H1 (cell line): ENCODE results near the gene SURF2. TPM values are rescaled to one million over a fixed set of nuclear protein-coding genes. Genes with fewer than 3 reads are reported as not detected.
"Not testable (repeated sequence)": the region's sequence is repeated elsewhere in the genome, so short reads cannot be mapped to it uniquely, and the experiment has no call there.

Experiments
- CTCF ChIA-PET: fragments of 300-600 bp; sonication (Branson Sonifier 250); formaldehyde crosslinking; loops from one replicate; lab custom pipeline; 2021; ENCODE audit not compliant: partially characterized antibody; lab: Charles Lee
- POLR2A ChIA-PET: fragments of 300-600 bp; sonication (Branson Sonifier 250); formaldehyde crosslinking; loops from one replicate; lab custom pipeline; 2021; ENCODE audit warnings: inconsistent platforms; ENCODE audit not compliant: partially characterized antibody; lab: Charles Lee
- DNase-seq, 2 experiments: peaks; one replicate each; pipeline versions ENCODE4 v3.0.0 to v3.0.0-alpha.2; 2010 to 2022; ENCODE audit warnings: low spot score in 2 of 2, low read depth in 1 of 2, mixed read lengths in 1 of 2
- FAIRE-seq: peaks from 2 replicates; lab custom pipeline; 2011; peaks lifted over from hg19 to GRCh38; lab: Jason Lieb, UNC
- H2AFZ ChIP-seq: 2 replicates; pipeline ENCODE4 v1.8.1; 2012; ENCODE audit warnings: low read length, inconsistent platforms
- H2AK5ac ChIP-seq: 2 replicates; pipeline ENCODE4 v1.6.1; 2013; ENCODE audit warnings: low read depth, low read length
- H2BK120ac ChIP-seq: replicated peaks from 2 replicates; pipeline ENCODE3; 2013; ENCODE audit warnings: low read depth, low read length, inconsistent platforms
- H2BK12ac ChIP-seq: 2 replicates; pipeline ENCODE4 v1.6.1; 2013; ENCODE audit warnings: low read depth, low read length
- H2BK15ac ChIP-seq: 2 replicates; pipeline ENCODE4 v1.6.1; 2013; ENCODE audit warnings: low read length
- H2BK20ac ChIP-seq: 2 replicates; pipeline ENCODE4 v1.6.1; 2013; ENCODE audit warnings: low read length
- H2BK5ac ChIP-seq: 2 replicates; pipeline ENCODE4 v1.6.1; 2013; ENCODE audit warnings: low read depth, low read length
- H3K14ac ChIP-seq: 2 replicates; pipeline ENCODE4 v1.6.1; 2013; ENCODE audit warnings: inconsistent platforms; ENCODE audit not compliant: insufficient read length
- H3K18ac ChIP-seq: 2 replicates; pipeline ENCODE4 v1.6.1; 2013; ENCODE audit warnings: low read length; ENCODE audit errors: extremely low read depth
- H3K23ac ChIP-seq: 2 replicates; pipeline ENCODE4 v1.6.1; 2013; ENCODE audit warnings: inconsistent platforms; ENCODE audit not compliant: insufficient read length
- H3K23me2 ChIP-seq: 2 replicates; pipeline ENCODE4 v1.6.1; 2013; ENCODE audit warnings: low read depth, low read length
- H3K27ac ChIP-seq: 2 replicates; pipeline ENCODE4 v1.6.1; 2011; ENCODE audit warnings: low read depth, low read length, inconsistent platforms
- H3K27me3 ChIP-seq, 4 experiments: replicated peaks in 1 of 4; 1 replicate in 1 of 4; 2 replicates in 3 of 4; pipeline versions ENCODE4 v1.6.1 to v1.8.1; 2011 to 2013; ENCODE audit warnings: low read length in 3 of 4, mild to moderate bottlenecking in 3 of 4, inconsistent platforms in 2 of 4, mixed read lengths in 2 of 4, moderate library complexity in 1 of 4; ENCODE audit not compliant: control insufficient read depth in 3 of 4, insufficient read depth in 3 of 4; ENCODE audit errors: extremely low read depth in 1 of 4
- H3K36me3 ChIP-seq, 4 experiments: 2 replicates each; pipeline versions ENCODE4 v1.6.1 to v1.8.1; 2011 to 2013; ENCODE audit warnings: mild to moderate bottlenecking in 4 of 4, low read length in 3 of 4, moderate library complexity in 2 of 4, control low read depth in 1 of 4, inconsistent platforms in 1 of 4; ENCODE audit not compliant: insufficient read depth in 4 of 4, control insufficient read depth in 2 of 4
- H3K4ac ChIP-seq: replicated peaks from 2 replicates; pipeline ENCODE3; 2013; ENCODE audit warnings: low read length, low read depth, mixed read lengths, inconsistent platforms; ENCODE audit not compliant: insufficient read length
- H3K4me1 ChIP-seq, 4 experiments: replicated peaks in 1 of 4; 1 replicate in 1 of 4; 2 replicates in 3 of 4; pipeline versions ENCODE4 v1.6.1 to v1.8.1; 2011 to 2013; ENCODE audit warnings: low read length in 3 of 4, inconsistent platforms in 2 of 4, mixed read lengths in 1 of 4; ENCODE audit not compliant: insufficient read depth in 4 of 4, control insufficient read depth in 3 of 4
- H3K4me2 ChIP-seq, 2 experiments: 2 replicates each; pipeline versions ENCODE4 v1.6.1 to v1.8.1; 2011 to 2013; ENCODE audit warnings: low read depth in 2 of 2, low read length in 2 of 2, control low read depth in 1 of 2, inconsistent platforms in 1 of 2, mild to moderate bottlenecking in 1 of 2; ENCODE audit not compliant: insufficient read depth in 1 of 2
- H3K4me3 ChIP-seq, 4 experiments: fragments of 200-600, 300-600 bp in 1 of 4; sonication (generic), shearing (Covaris generic), sonication (Bioruptor Twin) in 1 of 4; 2 replicates each; pipeline versions ENCODE4 v1.5.1 to v1.8.1; 2011 to 2016; ENCODE audit warnings: low read length in 4 of 4, low read depth in 3 of 4, control low read depth in 2 of 4, inconsistent platforms in 2 of 4, mild to moderate bottlenecking in 2 of 4, mixed read lengths in 1 of 4, moderate library complexity in 1 of 4; ENCODE audit not compliant: insufficient read depth in 2 of 4; ENCODE audit errors: extremely low read depth in 1 of 4
- H3K56ac ChIP-seq: replicated peaks from 2 replicates; pipeline ENCODE3; 2013; ENCODE audit warnings: low read depth, mild to moderate bottlenecking, mixed read lengths, low read length, inconsistent platforms; ENCODE audit not compliant: insufficient read length
- H3K79me1 ChIP-seq: 2 replicates; pipeline ENCODE4 v1.6.1; 2013; ENCODE audit warnings: low read depth, low read length, control low read depth
- H3K79me2 ChIP-seq, 2 experiments: 2 replicates each; pipeline versions ENCODE4 v1.6.1 to v1.8.1; 2012 to 2013; ENCODE audit warnings: low read length in 2 of 2, mild to moderate bottlenecking in 2 of 2, inconsistent platforms in 1 of 2; ENCODE audit not compliant: insufficient read depth in 2 of 2, control insufficient read depth in 1 of 2
- H3K9ac ChIP-seq, 4 experiments: replicated peaks in 1 of 4; 1 replicate in 1 of 4; 2 replicates in 3 of 4; pipeline versions ENCODE4 v1.6.1 to v1.8.1; 2011 to 2013; ENCODE audit warnings: low read depth in 3 of 4, low read length in 3 of 4, control low read depth in 2 of 4, mild to moderate bottlenecking in 2 of 4, moderate library complexity in 2 of 4, inconsistent platforms in 1 of 4; ENCODE audit errors: extremely low read depth in 1 of 4
- H3K9me3 ChIP-seq, 2 experiments: 2 replicates each; pipeline versions ENCODE4 v1.6.1 to v1.8.1; 2012 to 2013; ENCODE audit warnings: mild to moderate bottlenecking in 2 of 2, moderate library complexity in 2 of 2, control low read depth in 1 of 2, inconsistent platforms in 1 of 2, low read depth in 1 of 2, low read length in 1 of 2, mixed read lengths in 1 of 2; ENCODE audit not compliant: insufficient read depth in 2 of 2
- H4K20me1 ChIP-seq, 2 experiments: replicated peaks in 1 of 2; 2 replicates each; pipeline versions ENCODE3 to v1.8.1; 2011 to 2013; ENCODE audit warnings: inconsistent platforms in 2 of 2, low read length in 2 of 2, mild to moderate bottlenecking in 1 of 2; ENCODE audit not compliant: insufficient read depth in 2 of 2, control insufficient read depth in 1 of 2
- H4K5ac ChIP-seq: 2 replicates; pipeline ENCODE4 v1.6.1; 2013; ENCODE audit warnings: low read length, low read depth, mixed read lengths, inconsistent platforms; ENCODE audit not compliant: insufficient read length
- H4K8ac ChIP-seq: 2 replicates; pipeline ENCODE4 v1.8.0; 2013; ENCODE audit warnings: mild to moderate bottlenecking, moderate library complexity, low read length, inconsistent platforms; ENCODE audit not compliant: insufficient read depth; ENCODE audit errors: extremely low read depth
- H4K91ac ChIP-seq: replicated peaks from 2 replicates; pipeline ENCODE3; 2013; ENCODE audit warnings: low read length, mixed read lengths, inconsistent platforms; ENCODE audit not compliant: insufficient read length
- CREB1 ChIP-seq: IDR thresholded peaks from 2 replicates; pipeline ENCODE4 v1.6.1; 2012; ENCODE audit warnings: inconsistent platforms
- CTCF ChIP-seq, 3 experiments: IDR thresholded peaks; 1 replicate in 2 of 3; 2 replicates in 1 of 3; pipeline versions ENCODE4 v1.5.1 to v1.6.1; 2011; ENCODE audit warnings: low read length in 3 of 3, mild to moderate bottlenecking in 3 of 3, inconsistent platforms in 2 of 3, low read depth in 1 of 3, moderate library complexity in 1 of 3; ENCODE audit not compliant: insufficient read depth in 1 of 3; ENCODE audit errors: control extremely low read depth in 1 of 3
- POLR2A ChIP-seq, 2 experiments: IDR thresholded peaks; 1 replicate in 1 of 2; 2 replicates in 1 of 2; pipeline ENCODE4 v1.6.1; 2011; ENCODE audit warnings: low read depth in 2 of 2, low read length in 2 of 2, mild to moderate bottlenecking in 2 of 2; ENCODE audit errors: control extremely low read depth in 1 of 2
- RAD21 ChIP-seq, 2 experiments: IDR thresholded peaks in 1 of 2; conservative IDR thresholded peaks in 1 of 2; 2 replicates each; pipeline ENCODE4 v1.6.1; 2011; ENCODE audit warnings: low read depth in 2 of 2, low read length in 2 of 2, improper control_type of control experiment in 1 of 2, inconsistent platforms in 1 of 2, mild to moderate bottlenecking in 1 of 2, moderate library complexity in 1 of 2
- WGBS, 2 experiments: shearing (Covaris generic) in 1 of 2; methylation state at CpG; one replicate each; pipeline versions ENCODE4 v1.1.6 to v1.1.7; 2013 to 2015; ENCODE audit warnings: low lambda C conversion rate in 2 of 2, mixed read lengths in 2 of 2, inconsistent platforms in 1 of 2, low coverage in 1 of 2, missing lambda C conversion rate in 1 of 2; ENCODE audit not compliant: insufficient replicate concordance in 2 of 2, insufficient coverage in 1 of 2, insufficient read length in 1 of 2; ENCODE audit errors: extremely low coverage in 1 of 2, missing lambda C conversion rate in 1 of 2; 5-methylcytosine and 5-hydroxymethylcytosine counted together
- polyA plus RNA-seq, 7 experiments: library from polyadenylated mRNA; depleted of rRNA in 3 of 7; stranded (reverse) in 5 of 7; unstranded in 2 of 7; fragments of >200 nt in 5 of 7; fragments of 200-250 nt in 2 of 7; gene quantifications; 1 replicate in 5 of 7; 2 replicates in 1 of 7; 4 replicates in 1 of 7; pipeline versions ENCODE4 v1.2.1 to v1.2.3, GENCODE V29; 2011 to 2013; ENCODE audit warnings: missing spikeins in 2 of 7, mixed read lengths in 2 of 7
- total RNA-seq: library from RNA; stranded (reverse); fragmentation: NEBNext Ultra II Directional; extraction: Animal tissue kit (Norgen Biotek cat#: 25700); gene quantifications from 2 replicates; pipeline ENCODE4 v1.2.1, GENCODE V29; 2021

The SURF2 gene
- total and polyA plus RNA-seq, 2 of the 8 experiments (the other 6 are each of a cell fraction or from before 2014, with no cell fraction given), result 36.6 to 37.7 TPM

DNA sequence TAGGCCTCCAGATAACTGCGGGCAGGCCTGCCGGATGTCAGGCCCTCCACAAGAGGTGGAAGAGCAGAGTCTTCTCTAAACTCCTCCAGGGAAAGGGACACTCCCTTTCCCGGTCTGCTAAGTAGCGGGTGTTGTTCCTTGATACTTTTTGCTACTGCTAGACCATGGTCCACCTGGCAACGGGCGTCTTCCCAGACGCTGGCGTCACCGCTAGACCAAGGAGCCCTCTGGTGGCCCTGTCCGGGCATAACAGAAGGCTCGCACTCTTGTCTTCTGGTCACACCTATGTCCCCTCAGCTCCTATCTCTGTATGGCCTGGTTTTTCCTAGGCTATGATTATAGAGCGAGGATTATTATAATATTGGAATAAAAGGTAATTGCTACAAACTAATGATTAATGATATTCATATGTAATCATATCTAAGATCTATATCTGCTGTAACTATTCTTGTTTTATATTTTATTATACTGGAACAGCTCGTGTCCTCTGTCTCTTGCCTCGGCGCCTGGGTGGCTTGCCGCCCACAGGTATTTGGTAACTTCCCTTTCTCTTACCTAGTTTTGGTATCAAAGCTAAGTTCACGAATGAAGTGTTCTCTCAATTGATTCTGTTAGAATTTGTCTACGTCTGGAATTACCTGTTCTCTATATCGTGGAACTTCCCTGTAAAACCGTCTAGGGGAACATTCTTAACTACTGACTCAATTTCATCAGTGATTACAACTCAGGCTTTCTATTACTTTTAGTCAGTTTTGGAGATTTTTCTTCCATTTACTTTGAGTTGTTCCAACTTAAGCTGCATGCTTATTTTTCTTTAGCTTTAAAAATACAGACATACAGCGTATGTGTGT is 26.8 kb upstream of the SURF2 start:
- not testable (repeated sequence) for H2BK5ac ChIP-seq, H3K4ac ChIP-seq, H3K9me3 ChIP-seq, H3K23me2 ChIP-seq, H2AK5ac ChIP-seq, H3K56ac ChIP-seq, H4K8ac ChIP-seq, DNase-seq, H3K27ac ChIP-seq, H3K14ac ChIP-seq, H3K27me3 ChIP-seq, H3K4me3 ChIP-seq, H3K4me2 ChIP-seq, H4K5ac ChIP-seq, H2BK15ac ChIP-seq, H3K79me1 ChIP-seq, H3K79me2 ChIP-seq, H2BK120ac ChIP-seq, H2BK20ac ChIP-seq, H3K23ac ChIP-seq, H3K18ac ChIP-seq, H2AFZ ChIP-seq, H3K4me1 ChIP-seq, H3K9ac ChIP-seq, H2BK12ac ChIP-seq, FAIRE-seq, H4K91ac ChIP-seq
- peaks cover 4 to 16% of the 10 kb centered on the region in 2 experiments for H4K20me1 ChIP-seq
- WGBS, 2 experiments, result 57% methylated on average over 21 of the region's 21 CpGs; no CpG with 5 or more reads in 1 of the 2 experiments
- H3K36me3 ChIP-seq, result peaks cover 20 to 42% (median 35%) of the 10 kb centered on the region in 4 experiments
- ChIA-PET POLR2A (interaction anchor here (0.6 to 7.3 kb wide), 8 partner anchors 9 to 143 kb away, joined by 3 to 120 read pairs (median 6); partner anchors contain the start of genes MED22 and RPL7A), CTCF (interaction anchor here (0.7 to 7.0 kb wide), 23 partner anchors 9 to 413 kb away, joined by 3 to 123 read pairs (median 4); no protein-coding TSS in a partner anchor)
- peak; percentile 67 to 69 for TF ChIP-seq RAD21 (IDR thresholded peaks at IDR 0.05 in 1 of 2, conservative IDR thresholded peaks at IDR 0.05 in 1 of 2; ENCODE audit: low read depth in 2 of 2, low read length in 2 of 2)
- peak in 1 of 2 experiments; percentile 41; a peak in 2 of 3 replicates for TF ChIP-seq POLR2A (IDR thresholded peaks at IDR 0.05; ENCODE audit: control extremely low read depth in 1 of 2, low read depth in 2 of 2, low read length in 2 of 2)
- peak; percentile 10; the same call in 1 of the 2 replicates for TF ChIP-seq CREB1
- TF ChIP-seq CTCF (IDR thresholded peaks at IDR 0.05; ENCODE audit: control extremely low read depth in 1 of 3, insufficient read depth in 1 of 3, low read depth in 1 of 3, low read length in 3 of 3), result peak; percentile 36 to 62 (median 60)
